ENCODE data around the gene RYR1.

DNA sequence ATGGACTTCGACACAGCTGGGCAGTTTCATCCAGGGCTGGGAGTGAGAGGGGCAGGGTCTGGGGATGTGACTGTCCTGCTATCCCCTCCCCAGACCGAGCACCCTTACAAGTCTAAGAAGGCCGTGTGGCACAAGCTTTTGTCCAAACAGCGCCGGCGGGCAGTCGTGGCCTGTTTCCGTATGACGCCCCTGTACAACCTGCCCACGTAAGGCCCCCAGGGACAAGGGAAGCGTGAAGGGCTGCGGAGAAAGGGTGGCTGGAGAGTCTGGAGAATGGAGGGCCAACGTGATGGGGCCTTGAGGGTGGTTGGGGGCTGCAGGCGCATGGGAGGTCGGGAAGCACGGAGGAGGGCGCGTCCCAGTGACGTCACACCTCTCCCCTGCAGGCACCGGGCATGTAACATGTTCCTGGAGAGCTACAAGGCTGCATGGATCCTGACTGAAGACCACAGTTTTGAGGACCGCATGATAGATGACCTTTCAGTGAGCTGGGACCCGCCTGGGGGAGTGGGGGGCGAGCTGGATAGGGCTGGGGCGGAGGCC lies 94.8 kb downstream of the RYR1 start:
- TF ChIP-seq POLR2A (IDR thresholded peaks at IDR 0.05): no peak
- TF ChIP-seq, protein P1, sequence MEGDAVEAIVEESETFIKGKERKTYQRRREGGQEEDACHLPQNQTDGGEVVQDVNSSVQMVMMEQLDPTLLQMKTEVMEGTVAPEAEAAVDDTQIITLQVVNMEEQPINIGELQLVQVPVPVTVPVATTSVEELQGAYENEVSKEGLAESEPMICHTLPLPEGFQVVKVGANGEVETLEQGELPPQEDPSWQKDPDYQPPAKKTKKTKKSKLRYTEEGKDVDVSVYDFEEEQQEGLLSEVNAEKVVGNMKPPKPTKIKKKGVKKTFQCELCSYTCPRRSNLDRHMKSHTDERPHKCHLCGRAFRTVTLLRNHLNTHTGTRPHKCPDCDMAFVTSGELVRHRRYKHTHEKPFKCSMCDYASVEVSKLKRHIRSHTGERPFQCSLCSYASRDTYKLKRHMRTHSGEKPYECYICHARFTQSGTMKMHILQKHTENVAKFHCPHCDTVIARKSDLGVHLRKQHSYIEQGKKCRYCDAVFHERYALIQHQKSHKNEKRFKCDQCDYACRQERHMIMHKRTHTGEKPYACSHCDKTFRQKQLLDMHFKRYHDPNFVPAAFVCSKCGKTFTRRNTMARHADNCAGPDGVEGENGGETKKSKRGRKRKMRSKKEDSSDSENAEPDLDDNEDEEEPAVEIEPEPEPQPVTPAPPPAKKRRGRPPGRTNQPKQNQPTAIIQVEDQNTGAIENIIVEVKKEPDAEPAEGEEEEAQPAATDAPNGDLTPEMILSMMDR (IDR thresholded peaks at IDR 0.05): no peak

Measured in thyroid gland (tissue), 4 donors.